ENCODE measurements around the gene GKN2. TPM values are rescaled to one million over a fixed set of nuclear protein-coding genes. Genes with fewer than 3 reads are reported as not detected.

The GKN2 gene, protein sequence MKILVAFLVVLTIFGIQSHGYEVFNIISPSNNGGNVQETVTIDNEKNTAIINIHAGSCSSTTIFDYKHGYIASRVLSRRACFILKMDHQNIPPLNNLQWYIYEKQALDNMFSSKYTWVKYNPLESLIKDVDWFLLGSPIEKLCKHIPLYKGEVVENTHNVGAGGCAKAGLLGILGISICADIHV
- total RNA-seq (2022) (not detected in 2 replicates), Bru-seq, nascent RNA (not detected), BruChase-seq, experiment 1, labeled RNA remaining after a 2-hour chase (not detected), BruChase-seq, experiment 2, labeled RNA remaining after a 6-hour chase (not detected)
- long read RNA-seq: 0 reads

GRCh38 chr2:68952887-68953521, at the start of gene GKN2:
Gene GKN2, minus strand, starts transcription at chr2:68952893. Its CDS starts 32 bp downstream, at chr2:68952861.
- H3K27ac Mint-ChIP-seq (ENCODE audit: unreplicated experiment): no peak within 1 kb of the TSS
- H3K4me1 Mint-ChIP-seq (ENCODE audit: low read depth, unreplicated experiment): no peaks in the 10 kb centered on the region
- no peaks in the 10 kb centered on the region for H3K27me3 ChIP-seq (replicated peaks; ENCODE audit: control insufficient read depth, insufficient read depth, low read length)
- no peak within 1 kb of the TSS for H3K4me3 ChIP-seq (ENCODE audit: low read depth, low read length)
- intact Hi-C loops (cut with micrococcal nuclease; ENCODE audit: unreplicated experiment): no loop called here
- H3K4me3 Mint-ChIP-seq (ENCODE audit: unreplicated experiment): no peak within 1 kb of the TSS
- DNase-seq: no peak
- peaks cover 35% of the 10 kb centered on the region for H3K27me3 Mint-ChIP-seq (ENCODE audit: insufficient read depth, unreplicated experiment)
- no peaks in the 10 kb centered on the region for H3K36me3 Mint-ChIP-seq (ENCODE audit: insufficient read depth, unreplicated experiment)
- ChIA-PET POLR2A (interaction anchor here (0.6 kb wide), 1 partner anchor 15 kb away, joined by 3 read pairs; no protein-coding TSS in a partner anchor), CTCF (interaction anchor here (2.8 kb wide), 1 partner anchor 10 kb away, joined by 9 read pairs; no protein-coding TSS in a partner anchor)
- BruUV-seq (replicated peaks): no TSS peak
- no peaks in the 10 kb centered on the region for H3K4me1 ChIP-seq
- no peaks in the 10 kb centered on the region for H3K9me3 Mint-ChIP-seq (ENCODE audit: unreplicated experiment)
- no peak for TF ChIP-seq CTCF (IDR thresholded peaks at IDR 0.05; ENCODE audit: insufficient read depth in 1 of 2, low read depth in 1 of 2, low read length in 1 of 2, severe bottlenecking in 1 of 2, unreplicated experiment in 1 of 2)
- H3K9me3 ChIP-seq: no peaks in the 10 kb centered on the region
- no peaks in the 10 kb centered on the region for H3K36me3 ChIP-seq (ENCODE audit: control insufficient read depth, insufficient read depth, low read length)

DNA sequence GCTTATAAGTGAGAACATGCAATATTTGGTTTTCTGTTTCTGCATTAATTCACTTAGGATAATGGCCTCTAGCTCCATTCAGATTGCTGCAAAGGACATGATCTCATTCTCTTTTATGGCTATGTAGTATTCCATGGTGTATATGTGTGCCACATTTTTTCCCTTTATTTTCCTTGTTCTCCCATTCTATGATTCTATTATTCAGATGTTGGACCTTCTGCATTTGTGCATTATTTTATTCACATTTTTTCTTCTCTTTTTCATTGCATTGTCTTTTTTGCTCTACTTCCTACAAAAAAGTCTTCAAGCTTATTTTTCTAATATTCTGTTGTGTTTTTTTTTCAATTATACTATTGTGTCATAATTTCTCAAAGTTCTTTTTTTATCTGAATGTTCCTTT, 49.2 kb upstream of the GKN2 start:
- H3K4me3 Mint-ChIP-seq (ENCODE audit: unreplicated experiment): no peak overlapping the region
- no peak for TF ChIP-seq CTCF (IDR thresholded peaks at IDR 0.05; ENCODE audit: insufficient read depth in 1 of 2, low read depth in 1 of 2, low read length in 1 of 2, severe bottlenecking in 1 of 2, unreplicated experiment in 1 of 2)

DNA sequence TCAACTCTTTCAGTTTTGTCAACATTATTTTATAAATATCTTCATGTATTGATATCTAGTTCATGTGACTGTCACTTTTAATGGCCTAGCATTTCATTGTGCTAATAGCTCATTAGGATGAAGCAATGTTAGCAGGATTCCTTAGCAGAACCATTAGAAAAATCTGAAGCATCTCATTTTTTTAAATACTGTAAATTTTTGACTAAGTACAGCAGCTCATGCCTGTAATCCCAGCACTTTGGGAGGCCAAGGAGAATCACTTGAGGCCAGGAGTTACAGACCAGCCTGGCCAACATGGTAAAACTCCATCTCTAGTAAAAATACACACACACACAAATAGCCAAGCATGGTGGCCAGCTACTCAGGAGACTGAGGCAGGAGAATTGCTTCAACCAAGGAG, 44.7 kb upstream of the GKN2 start:
- Mint-ChIP-seq H3K4me1 (ENCODE audit: low read depth, unreplicated experiment) (no peaks in the 10 kb centered on the region), H3K27ac (ENCODE audit: unreplicated experiment) (no peak overlapping the region), H3K4me3 (ENCODE audit: unreplicated experiment) (no peak overlapping the region), H3K36me3 (ENCODE audit: insufficient read depth, unreplicated experiment) (no peaks in the 10 kb centered on the region), H3K27me3 (ENCODE audit: insufficient read depth, unreplicated experiment) (peaks cover 17% of the 10 kb centered on the region), H3K9me3 (ENCODE audit: unreplicated experiment) (peaks cover 13% of the 10 kb centered on the region)
- no peak for TF ChIP-seq CTCF (IDR thresholded peaks at IDR 0.05; ENCODE audit: insufficient read depth in 1 of 2, low read depth in 1 of 2, low read length in 1 of 2, severe bottlenecking in 1 of 2, unreplicated experiment in 1 of 2)
- Histone ChIP-seq H3K27me3 (replicated peaks; ENCODE audit: control insufficient read depth, insufficient read depth, low read length) (no peaks in the 10 kb centered on the region), H3K36me3 (ENCODE audit: control insufficient read depth, insufficient read depth, low read length) (no peaks in the 10 kb centered on the region), H3K4me1 (no peaks in the 10 kb centered on the region), H3K9me3 (peaks cover 15% of the 10 kb centered on the region), H3K4me3 (ENCODE audit: low read depth, low read length) (no peak overlapping the region)
- POLR2A ChIA-PET: no interaction called here
- CTCF ChIA-PET: no interaction called here
- intact Hi-C loops (cut with micrococcal nuclease; ENCODE audit: unreplicated experiment): no loop called here
- no peak for DNase-seq
- no TSS peak for BruUV-seq (replicated peaks)

More for the DNA sequence above, 49.2 kb upstream of the GKN2 start:
- intact Hi-C loops (cut with micrococcal nuclease; ENCODE audit: unreplicated experiment): no loop called here
- POLR2A ChIA-PET: interaction anchor here (0.6 kb wide), 1 partner anchor 723 kb away, joined by 4 read pairs; no protein-coding TSS in a partner anchor
- Mint-ChIP-seq H3K9me3 (ENCODE audit: unreplicated experiment) (peaks cover 24% of the 10 kb centered on the region), H3K27ac (ENCODE audit: unreplicated experiment) (no peak overlapping the region), H3K4me1 (ENCODE audit: low read depth, unreplicated experiment) (no peaks in the 10 kb centered on the region), H3K36me3 (ENCODE audit: insufficient read depth, unreplicated experiment) (no peaks in the 10 kb centered on the region), H3K27me3 (ENCODE audit: insufficient read depth, unreplicated experiment) (peaks cover 17% of the 10 kb centered on the region)
- CTCF ChIA-PET: no interaction called here
- Histone ChIP-seq H3K4me1 (no peaks in the 10 kb centered on the region), H3K4me3 (ENCODE audit: low read depth, low read length) (no peak overlapping the region), H3K36me3 (ENCODE audit: control insufficient read depth, insufficient read depth, low read length) (no peaks in the 10 kb centered on the region), H3K9me3 (peaks cover 15% of the 10 kb centered on the region), H3K27me3 (replicated peaks; ENCODE audit: control insufficient read depth, insufficient read depth, low read length) (no peaks in the 10 kb centered on the region)
- DNase-seq: no peak
- BruUV-seq (replicated peaks): no TSS peak

All from Caco-2 (cell line).